IPS DF 4.7 (cell line): Measurements from ENCODE around the gene NAMPT.
"Not testable (repeated sequence)": the region's sequence is repeated elsewhere in the genome, so short reads cannot be mapped to it uniquely, and the experiment has no call there.

Source experiments
- DNase-seq: peaks from one replicate; pipeline ENCODE4 v3.0.0-alpha.2; 2013; ENCODE audit warnings: low spot score; ENCODE audit errors: extremely low read depth

NAMPT gene

GRCh38 chr7:106304568-106304967 is 19.8 kb upstream of the NAMPT start:
- no peak for DNase-seq

DNA sequence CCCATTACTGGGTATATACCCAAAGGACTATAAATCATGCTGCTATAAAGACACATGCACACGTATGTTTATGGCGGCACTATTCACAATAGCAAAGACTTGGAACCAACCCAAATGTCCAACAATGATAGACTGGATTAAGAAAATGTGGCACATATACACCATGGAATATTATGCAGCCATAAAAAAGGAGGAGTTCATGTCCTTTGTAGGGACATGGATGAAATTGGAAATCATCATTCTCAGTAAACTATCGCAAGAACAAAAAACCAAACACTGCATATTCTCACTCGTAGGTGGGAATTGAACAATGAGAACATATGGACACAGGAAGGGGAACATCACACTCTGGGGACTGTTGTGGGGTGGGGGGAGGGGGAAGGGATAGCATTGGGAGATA is 13.8 kb upstream of the NAMPT start:
- not testable (repeated sequence) for DNase-seq

GRCh38 chr7:106298155-106298554 is 13.4 kb upstream of the NAMPT start:
- DNase-seq = not testable (repeated sequence)

DNA sequence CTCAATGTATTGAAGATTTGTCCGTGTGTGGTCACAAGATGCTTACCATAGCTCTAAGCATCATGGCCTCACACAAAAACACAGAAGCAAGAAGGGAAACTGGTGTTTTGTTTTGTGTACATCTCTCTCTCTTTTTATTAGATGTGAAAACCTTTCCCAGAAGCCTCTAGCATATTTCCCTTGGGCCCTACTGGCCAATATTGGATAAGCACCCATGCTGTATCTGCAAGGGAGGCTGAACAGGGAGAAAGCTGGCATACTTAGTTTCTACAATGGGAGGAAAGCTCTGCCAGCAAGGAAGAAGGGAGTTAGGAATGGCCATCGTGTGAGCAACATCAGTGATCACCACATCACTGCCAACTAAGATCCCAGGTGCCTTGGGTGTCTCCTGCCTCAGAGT is 9.6 kb upstream of the NAMPT start:
- no peak for DNase-seq

DNA sequence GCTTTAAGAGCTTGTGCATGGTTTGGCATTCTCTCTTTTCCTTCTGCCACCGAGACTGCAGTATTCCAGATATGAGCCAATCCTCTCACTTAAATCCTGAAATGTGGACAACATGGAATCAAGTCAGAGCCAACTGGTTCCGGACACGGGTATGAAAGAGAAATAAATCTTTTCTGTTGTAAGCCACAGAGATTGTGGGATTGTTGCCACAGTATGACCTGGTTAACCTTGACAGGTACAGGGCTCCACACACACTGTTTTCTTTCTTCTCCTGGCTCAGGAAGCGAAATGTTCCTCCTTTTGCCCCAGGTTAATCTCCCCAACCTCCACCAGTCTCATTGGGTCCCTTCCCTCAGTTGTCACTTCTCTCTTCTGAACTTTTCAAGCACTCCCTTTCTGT is 6.5 kb upstream of the NAMPT start:
- no peak for DNase-seq

GRCh38 chr7:106290319-106290718 is 5.5 kb upstream of the NAMPT start:
- DNase-seq = no peak

GRCh38 chr7:106289848-106290247 is 5.1 kb upstream of the NAMPT start:
- no peak for DNase-seq

DNA sequence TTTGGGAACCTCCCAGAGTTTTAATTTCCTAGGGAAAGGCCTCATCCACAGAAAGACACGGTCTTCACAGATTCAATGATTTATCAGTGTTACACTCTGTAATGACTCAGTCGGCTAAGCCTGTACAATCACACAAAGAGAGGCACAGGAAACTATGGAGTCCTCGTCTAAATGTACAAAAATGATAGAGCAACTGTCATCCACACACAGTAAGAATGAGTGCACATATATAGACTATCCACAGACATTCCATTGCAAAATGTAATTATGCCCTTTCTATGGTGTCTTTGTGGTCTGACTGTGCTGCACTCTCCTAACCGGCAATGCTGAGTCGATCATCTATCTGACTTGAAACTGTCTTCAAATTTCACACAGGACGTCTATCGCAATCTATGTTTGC is 3.5 kb upstream of the NAMPT start:
- no peak for DNase-seq

DNA sequence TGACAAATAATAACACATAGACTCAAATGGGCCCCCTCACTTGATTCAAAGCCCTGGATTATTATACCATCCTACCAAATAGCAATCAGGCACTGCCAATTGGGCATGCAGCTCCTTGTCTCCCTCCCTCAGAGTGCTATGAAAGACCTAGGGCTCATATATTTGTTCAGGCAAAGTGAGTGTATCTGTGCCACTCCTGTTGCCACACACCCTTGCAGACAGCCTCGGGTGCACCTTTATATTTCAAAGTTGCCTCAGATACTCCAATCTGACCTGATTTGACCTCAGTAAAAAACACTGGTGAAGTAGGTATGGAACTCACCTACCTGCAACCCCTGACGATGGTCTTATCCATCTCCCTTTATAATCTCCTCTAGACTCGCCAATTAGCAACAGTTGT is 3.0 kb upstream of the NAMPT start:
- DNase-seq = no peak

DNA sequence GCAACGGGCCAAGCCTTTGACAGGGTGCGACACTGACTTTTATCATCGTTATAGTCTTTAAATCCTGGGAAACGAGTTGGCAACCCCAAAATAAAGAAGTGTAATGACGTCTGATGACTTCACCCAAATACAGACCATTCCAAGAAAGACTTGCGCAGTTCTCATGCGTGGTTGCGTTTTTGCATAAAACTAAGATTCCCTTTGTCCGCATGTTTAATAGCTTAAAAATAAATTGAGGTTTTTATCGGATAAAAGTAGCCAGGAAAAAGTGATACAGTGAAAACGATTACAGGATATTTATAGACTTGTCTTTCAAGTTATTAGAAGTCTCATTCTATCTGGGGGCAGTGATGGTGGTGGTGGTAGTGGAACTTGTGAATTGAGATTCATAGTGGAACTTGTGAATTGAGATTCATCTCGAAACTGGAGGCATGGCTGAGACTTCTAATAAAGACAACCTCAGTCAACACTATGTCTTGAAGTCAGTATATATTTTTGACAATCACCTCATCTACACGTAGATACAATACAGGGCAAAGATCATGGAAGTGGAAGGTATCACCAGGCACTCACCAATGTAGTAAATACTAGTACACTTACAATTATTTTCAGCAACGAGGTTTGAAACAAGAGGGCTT is 1.2 kb upstream of the NAMPT start:
- DNase-seq = no peak

DNA sequence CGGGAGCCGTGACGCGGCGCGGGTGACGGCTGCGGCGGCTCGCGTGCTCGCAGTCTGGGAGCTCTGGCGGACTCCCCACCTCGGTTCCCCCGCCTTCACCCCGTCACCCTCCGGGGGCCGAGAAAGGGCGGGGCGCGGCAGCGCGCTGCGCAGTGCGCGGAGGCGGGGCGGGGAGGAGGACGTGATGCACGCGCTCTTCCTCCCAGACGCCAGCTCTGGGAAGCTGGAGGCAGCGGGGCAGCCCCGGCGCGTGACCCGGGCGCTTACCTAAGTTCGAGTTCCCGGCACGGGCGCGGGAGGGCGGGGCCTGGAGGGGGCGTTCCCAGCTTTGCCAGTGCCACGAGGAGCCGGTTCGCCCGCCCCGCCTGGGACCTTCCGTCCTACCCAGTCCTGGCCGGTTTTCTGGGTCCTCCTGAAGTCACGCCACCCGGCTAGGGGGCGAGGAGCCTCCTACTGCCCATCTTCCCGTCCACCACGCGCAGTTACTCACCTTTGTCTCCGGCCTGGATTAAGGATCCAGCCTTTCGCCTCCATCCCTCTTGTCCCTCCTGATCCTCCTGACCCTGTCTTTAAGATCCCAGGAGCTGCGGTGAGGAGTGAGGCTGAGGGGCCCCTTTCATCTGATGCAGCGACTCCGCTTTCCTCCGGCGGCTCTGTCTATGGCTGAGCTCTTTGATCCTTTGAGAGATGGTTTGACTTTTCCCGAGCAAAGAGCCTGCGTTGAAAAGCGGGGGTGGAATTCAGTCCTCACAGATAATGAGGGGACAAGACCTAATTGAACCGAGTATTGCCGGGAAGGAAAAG is 470 bp upstream of the NAMPT start:
- DNase-seq = peak; percentile 86

- DNase-seq = no peak
Observed at GRCh38 chr7:106283831-106284713, 711 bp downstream of the NAMPT start.

- no peak for DNase-seq
Observed at GRCh38 chr7:106283501-106283830, 1.3 kb downstream of the NAMPT start.

GRCh38 chr7:106282852-106283251 is 1.9 kb downstream of the NAMPT start:
- DNase-seq = no peak

DNA sequence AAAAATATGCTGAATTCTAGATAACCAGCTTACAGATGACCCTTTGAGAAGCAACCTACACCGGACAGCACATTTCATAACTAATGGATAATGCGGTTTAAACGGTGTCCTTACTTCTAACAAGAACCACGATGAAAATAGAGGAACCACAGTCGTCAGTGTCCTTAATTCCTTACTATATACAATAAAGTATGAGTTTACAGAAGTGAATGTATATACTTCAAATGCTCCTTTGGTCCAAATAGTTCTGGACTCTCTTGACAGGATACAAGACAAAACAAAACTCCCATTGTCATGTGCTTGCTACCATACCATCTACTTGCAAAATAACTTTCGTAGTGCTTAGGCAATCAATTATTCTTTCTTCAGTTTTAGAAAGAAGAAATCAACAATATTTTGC is 2.4 kb downstream of the NAMPT start:
- DNase-seq = no peak

DNA sequence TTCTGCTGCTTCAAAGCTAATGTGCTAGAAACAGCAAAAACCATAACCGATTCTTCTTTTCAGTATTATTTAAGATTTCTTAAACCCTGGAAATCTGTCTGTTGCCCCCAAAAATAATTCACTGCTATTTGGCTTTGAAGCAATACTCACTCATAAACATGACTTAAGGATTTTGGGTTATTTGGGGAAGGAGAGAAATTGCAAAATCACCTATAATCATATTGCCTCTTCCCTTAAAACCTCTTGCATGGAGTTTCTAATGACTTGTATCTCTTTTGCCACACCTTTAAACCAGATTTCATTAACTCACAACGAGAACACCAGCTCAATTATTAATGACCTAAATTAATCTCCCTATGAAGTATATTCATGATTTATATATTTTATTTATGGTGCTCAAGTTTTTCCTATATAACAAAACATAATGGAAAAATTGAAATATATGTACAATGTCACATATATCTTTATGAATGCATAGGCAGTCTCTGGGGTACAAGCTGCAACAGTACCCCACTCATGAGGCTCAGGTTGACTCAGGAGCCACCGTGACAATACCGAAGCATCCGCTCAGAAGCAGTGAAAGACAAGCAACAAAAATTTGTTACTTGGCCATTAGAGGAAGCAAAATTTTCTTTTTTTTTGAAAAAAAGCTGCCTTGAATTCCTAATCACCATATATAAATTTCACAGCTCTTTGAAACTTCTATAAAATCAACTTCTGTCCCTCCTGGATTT is 3.0 kb downstream of the NAMPT start:
- no peak for DNase-seq

DNA sequence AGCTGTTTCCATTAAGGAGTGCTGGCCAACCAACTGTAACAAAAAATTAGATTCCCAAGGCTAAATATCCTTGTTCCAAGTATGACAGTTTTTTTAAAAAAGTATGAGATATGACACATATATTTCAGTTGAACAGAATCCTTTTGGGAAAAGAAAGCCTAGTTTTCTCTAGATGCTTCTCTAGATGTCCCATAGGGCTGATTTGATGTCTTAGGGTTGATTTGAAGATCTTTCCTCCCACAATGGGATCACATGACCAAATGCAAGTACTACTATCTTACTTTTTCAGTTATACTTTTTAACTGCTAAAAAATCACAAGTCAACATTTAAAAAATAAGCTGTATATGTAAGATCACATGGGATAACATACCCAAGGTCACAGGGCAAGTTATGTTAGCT is 3.7 kb downstream of the NAMPT start:
- DNase-seq = no peak

DNA sequence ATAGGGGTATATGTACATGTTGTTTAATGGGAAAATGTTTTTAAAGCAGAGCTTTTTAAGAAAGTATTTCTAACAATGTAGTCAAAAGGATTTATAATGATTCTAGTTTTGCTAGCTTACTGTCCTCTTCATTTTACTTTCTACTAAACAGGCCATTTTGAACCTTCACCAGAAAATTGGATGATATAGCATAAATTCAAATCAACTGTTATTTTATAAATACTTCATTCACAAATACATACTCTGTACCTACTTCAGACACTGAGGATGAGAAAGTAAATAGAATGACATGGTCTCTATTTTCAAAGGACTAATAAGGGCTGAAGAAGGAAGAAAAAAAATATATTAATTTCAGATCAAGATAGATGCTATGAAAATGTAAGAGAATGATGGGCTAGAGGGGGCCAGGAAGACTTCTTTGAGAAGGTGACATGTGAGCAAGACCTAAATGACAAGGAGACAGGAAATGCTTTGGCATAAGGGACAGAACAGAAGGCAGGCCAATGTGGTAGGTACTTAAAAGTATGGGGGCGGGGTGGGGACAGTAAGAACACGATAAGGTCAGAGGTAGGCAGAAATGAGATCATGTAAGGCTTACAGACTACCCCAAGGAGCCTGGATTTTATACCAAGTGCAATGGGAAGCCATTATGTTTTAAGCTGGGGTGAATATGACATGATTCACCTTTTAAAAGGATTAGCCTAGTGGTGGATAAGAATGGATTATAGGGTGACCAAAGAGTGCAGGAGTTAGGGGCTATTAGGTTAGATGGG is 5.2 kb downstream of the NAMPT start:
- DNase-seq = no peak

DNA sequence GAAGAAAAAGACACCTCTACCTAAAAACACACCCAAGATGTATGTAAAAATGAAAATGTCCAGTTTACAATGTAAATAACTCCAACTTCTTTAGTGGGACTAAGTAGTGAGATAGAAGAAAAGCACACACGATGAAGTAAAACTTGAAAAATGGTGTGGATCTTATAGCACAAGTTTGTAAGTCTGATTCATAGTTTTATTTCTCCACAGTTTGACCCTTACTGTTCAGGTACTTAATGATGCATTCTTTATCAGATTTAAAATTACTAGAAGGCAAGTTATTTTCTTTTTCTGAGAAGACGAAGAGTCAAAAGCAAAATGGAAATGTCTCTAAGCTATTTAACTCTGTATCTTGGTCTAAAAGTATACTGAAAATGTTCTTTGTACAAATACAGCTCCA is 6.1 kb downstream of the NAMPT start:
- DNase-seq = no peak

DNA sequence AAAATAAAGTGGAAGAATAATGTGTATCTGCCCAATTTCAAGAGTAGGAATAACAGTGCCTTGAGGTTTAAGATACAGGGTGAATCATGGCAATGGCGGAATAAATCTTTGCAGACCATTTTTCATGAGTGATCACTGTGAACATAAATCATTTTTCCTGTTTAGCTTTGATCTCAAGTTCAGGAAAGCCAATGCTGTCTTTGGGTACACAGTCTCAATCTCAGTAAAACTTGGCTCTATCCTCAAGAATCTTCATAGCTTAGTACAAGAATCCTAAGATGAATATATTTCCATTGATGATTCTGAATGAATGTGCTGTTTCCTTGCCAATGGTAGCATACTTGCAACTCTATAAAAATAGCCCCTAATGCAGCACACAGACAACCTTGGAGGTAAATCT is 6.8 kb downstream of the NAMPT start:
- DNase-seq = no peak

GRCh38 chr7:106276513-106276912 is 8.3 kb downstream of the NAMPT start:
- DNase-seq = no peak
